GM12875 (cell line): Measurements from ENCODE around the gene CNTN1.
"Not testable (repeated sequence)": the region's sequence is repeated elsewhere in the genome, so short reads cannot be mapped to it uniquely, and the experiment has no call there.

Experiments used
- H3K4me3 ChIP-seq: one replicate; pipeline ENCODE4 v1.5.1; 2011; ENCODE audit warnings: low read depth, low read length, control low read depth
- TF ChIP-seq, protein P1 (sequence below): IDR thresholded peaks from 2 replicates; pipeline ENCODE4 v1.5.1; 2011; ENCODE audit warnings: low read depth, mild to moderate bottlenecking, control low read depth, inconsistent platforms, low read length, moderate library complexity, borderline replicate concordance; ENCODE audit not compliant: insufficient read depth

The CNTN1 gene

DNA sequence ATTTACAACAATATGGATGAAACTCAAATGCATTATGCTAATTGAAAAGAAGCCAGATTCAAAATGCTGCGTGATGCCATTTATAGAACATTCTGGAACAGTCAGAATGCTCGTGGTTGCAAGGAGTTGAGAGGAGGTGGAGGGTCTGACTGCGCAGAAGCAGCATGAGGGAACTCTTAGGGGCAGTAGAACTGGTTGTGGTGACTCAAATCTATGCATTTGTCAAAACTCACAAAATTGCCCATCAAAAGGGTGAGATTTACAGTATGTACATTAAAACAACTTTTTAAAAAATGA, 382.2 kb downstream of the CNTN1 start:
- TF ChIP-seq, protein P1, sequence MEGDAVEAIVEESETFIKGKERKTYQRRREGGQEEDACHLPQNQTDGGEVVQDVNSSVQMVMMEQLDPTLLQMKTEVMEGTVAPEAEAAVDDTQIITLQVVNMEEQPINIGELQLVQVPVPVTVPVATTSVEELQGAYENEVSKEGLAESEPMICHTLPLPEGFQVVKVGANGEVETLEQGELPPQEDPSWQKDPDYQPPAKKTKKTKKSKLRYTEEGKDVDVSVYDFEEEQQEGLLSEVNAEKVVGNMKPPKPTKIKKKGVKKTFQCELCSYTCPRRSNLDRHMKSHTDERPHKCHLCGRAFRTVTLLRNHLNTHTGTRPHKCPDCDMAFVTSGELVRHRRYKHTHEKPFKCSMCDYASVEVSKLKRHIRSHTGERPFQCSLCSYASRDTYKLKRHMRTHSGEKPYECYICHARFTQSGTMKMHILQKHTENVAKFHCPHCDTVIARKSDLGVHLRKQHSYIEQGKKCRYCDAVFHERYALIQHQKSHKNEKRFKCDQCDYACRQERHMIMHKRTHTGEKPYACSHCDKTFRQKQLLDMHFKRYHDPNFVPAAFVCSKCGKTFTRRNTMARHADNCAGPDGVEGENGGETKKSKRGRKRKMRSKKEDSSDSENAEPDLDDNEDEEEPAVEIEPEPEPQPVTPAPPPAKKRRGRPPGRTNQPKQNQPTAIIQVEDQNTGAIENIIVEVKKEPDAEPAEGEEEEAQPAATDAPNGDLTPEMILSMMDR, result no peak
- H3K4me3 ChIP-seq, result no peak overlapping the region

DNA sequence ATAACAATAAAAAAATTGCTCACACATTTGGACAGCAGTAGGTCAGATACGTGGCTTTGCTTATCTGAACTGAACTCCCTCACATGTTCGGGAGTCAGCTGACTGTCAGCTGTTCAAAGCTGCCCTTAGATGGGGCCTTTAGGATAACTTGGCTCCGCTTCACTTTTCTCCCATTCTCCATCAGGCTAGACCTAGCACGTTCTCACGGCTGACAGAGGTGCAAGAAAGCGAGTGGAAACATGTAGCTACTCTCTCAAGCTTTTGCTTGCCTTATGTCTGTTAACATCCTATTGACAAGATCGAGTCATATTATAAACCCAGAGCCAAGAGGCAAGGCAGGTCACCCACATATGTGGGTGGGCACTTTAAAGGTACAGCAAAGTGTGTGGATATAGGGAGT, 383.9 kb downstream of the CNTN1 start:
- H3K4me3 ChIP-seq, result no peak overlapping the region
- TF ChIP-seq, protein P1, result no peak

DNA sequence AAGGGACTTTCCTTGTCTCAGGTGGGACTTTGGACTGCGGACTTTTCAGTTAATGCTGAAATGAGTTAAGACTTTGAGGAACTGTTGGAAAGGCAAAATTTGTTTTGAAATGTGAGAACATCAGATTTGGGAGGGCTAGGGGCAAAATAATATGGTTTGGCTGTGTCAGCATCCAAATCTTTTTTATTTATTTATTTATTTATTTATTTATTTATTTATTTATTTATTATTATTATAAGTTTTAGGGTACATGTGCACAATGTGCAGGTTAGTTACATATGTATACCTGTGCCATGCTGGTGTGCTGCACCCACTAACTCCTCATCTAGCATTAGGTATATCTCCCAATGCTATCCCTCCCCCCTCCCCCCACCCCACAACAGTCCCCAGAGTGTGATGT, 389.0 kb downstream of the CNTN1 start:
- H3K4me3 ChIP-seq, result not testable (repeated sequence)

DNA sequence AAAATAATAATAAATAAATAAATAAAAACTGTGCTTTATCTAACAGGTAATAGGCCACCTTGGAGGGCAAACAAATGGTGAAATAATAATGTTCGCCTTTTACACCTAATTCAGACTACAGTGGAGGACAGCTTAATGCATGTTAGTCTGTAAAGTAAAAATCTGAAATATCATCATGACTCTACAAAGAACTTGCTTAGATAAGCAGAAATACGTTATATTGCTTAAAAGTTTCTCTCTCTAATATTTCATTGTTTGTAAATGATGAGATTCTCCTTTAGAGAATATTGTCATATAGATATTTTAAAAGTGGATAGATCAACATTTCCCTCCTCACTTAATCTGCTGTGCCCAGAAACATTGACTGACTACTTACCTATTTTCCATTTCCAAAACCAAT, 397.2 kb downstream of the CNTN1 start:
- no peak overlapping the region for H3K4me3 ChIP-seq
- TF ChIP-seq, protein P1, result no peak

DNA sequence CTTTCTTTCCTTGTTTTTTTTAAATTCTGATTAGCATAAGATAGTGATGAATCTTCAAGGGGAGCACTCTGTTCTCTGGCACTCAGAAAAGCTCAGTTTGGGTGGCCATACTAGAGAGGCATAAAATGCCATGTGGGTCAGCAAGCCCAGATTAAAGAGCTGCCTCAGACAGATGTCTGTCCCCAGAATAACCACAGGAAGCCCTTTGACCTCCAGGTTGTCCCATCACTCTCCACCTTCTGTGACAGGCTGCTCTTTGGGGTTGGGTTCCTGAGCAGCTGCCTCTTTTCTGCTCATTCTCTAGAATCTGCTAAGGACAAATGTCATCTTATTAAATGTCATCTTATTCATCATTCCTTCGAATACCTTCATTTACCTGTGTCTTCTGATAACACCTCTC, 399.9 kb downstream of the CNTN1 start:
- H3K4me3 ChIP-seq, result no peak overlapping the region
- TF ChIP-seq, protein P1, result no peak

DNA sequence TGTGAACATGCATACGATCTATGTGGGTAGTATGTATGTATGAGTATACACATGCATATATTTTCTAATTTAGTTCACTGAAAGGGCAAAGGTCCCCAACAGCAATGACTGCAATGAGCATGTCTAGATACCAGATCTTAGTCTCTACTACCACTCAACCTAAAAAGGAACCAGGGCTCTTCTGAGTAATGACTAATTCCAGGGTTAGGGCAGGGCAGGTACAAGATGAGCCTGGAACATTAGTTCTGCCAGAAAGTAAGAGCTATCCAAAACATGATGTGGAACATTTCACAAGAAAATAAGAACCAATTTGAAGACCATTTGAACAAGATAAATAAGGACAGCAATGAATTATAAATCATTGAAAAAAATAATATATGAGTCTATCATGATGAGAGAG, 404.6 kb downstream of the CNTN1 start:
- no peak overlapping the region for H3K4me3 ChIP-seq
- TF ChIP-seq, protein P1, result no peak

DNA sequence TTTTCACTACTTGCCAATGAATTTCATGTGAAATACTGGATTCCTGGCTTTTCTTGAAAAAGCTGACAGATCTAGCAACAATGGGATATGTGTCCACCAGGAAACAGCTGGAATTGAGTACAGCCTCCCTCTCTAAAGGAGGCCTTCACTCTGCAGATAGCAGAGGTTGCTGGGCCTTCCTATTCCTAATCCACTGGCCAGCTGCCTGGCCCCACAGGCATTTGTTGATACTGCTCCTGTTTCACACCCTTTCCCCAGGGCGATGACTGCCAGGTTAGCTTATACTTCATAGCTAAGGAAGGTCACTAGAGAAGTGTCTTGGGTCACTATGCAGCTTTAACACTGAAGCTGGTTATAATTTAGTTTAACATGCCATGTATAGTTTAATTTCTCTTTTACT, 408.3 kb downstream of the CNTN1 start:
- TF ChIP-seq, protein P1, result no peak
- H3K4me3 ChIP-seq, result no peak overlapping the region

DNA sequence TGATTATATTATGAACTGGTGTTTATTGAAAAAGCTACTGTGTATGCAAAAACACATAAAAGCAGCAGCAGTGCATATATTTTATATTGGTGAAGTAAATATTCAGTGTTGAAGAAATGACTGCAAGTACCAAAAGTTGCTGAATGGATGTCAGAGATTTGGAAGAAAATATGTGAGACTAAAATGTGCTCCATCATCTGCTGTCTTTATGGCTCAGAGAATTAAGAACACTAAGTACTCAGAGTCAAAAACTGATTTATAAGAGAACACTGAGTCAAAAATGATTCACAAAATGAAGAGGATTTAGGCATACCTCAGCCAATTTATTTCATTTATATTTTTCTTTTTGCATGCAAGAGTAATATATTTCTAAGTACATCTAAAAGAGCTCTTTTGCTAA, 409.6 kb downstream of the CNTN1 start:
- no peak overlapping the region for H3K4me3 ChIP-seq
- TF ChIP-seq, protein P1, result no peak
